HUES64 (cell line): ENCODE data around the gene EIF4E2.

Experiments
- H3K27ac ChIP-seq: 2 replicates; pipeline ENCODE4 v1.7.0; 2013; ENCODE audit warnings: low read depth, low read length, inconsistent platforms
- H3K27me3 ChIP-seq: 2 replicates; pipeline ENCODE4 v1.6.1; 2013; ENCODE audit warnings: mild to moderate bottlenecking, low read length; ENCODE audit not compliant: insufficient read depth
- H3K36me3 ChIP-seq: 2 replicates; pipeline ENCODE4 v1.6.1; 2013; ENCODE audit warnings: mild to moderate bottlenecking, low read length; ENCODE audit not compliant: insufficient read depth
- H3K4me1 ChIP-seq: 2 replicates; pipeline ENCODE4 v1.6.1; 2013; ENCODE audit warnings: mild to moderate bottlenecking, low read length, moderate library complexity; ENCODE audit not compliant: insufficient read depth
- H3K4me3 ChIP-seq: 2 replicates; pipeline ENCODE4 v1.5.1; 2013; ENCODE audit warnings: mild to moderate bottlenecking, low read length, moderate library complexity
- H3K9ac ChIP-seq: 2 replicates; pipeline ENCODE4 v1.6.1; 2013; ENCODE audit warnings: mild to moderate bottlenecking, low read depth, low read length
- H3K9me3 ChIP-seq: 2 replicates; pipeline ENCODE4 v1.6.1; 2013; ENCODE audit warnings: low read depth, low read length; ENCODE audit not compliant: insufficient read depth
- WGBS: fragments of 150-250, 120-280 bp; methylation state at CpG from one replicate; pipeline ENCODE4 v1.1.7; 2013; ENCODE audit warnings: missing lambda C conversion rate; 5-methylcytosine and 5-hydroxymethylcytosine counted together

EIF4E2 gene

GRCh38 chr2:232609607-232610006 lies 59.1 kb downstream of the EIF4E2 start:
- H3K4me3 ChIP-seq = no peak overlapping the region
- H3K9me3 ChIP-seq = no peaks in the 10 kb centered on the region
- no peak overlapping the region for H3K27ac ChIP-seq
- 86% methylated on average over 8 of the region's 8 CpGs for WGBS
- no peaks in the 10 kb centered on the region for H3K27me3 ChIP-seq
- H3K4me1 ChIP-seq = no peaks in the 10 kb centered on the region
- no peaks in the 10 kb centered on the region for H3K36me3 ChIP-seq
- H3K9ac ChIP-seq = no peak overlapping the region

- H3K27me3 ChIP-seq = no peaks in the 10 kb centered on the region
- 87% methylated on average over 3 of the region's 3 CpGs for WGBS
- H3K4me3 ChIP-seq = no peak overlapping the region
- H3K9me3 ChIP-seq = no peaks in the 10 kb centered on the region
- no peaks in the 10 kb centered on the region for H3K4me1 ChIP-seq
- no peaks in the 10 kb centered on the region for H3K36me3 ChIP-seq
- no peak overlapping the region for H3K9ac ChIP-seq
- H3K27ac ChIP-seq = no peak overlapping the region
These were observed 59.6 kb downstream of the EIF4E2 start for GRCh38 chr2:232610081-232610480.

- H3K9me3 ChIP-seq = no peaks in the 10 kb centered on the region
- H3K27me3 ChIP-seq = no peaks in the 10 kb centered on the region
- H3K9ac ChIP-seq = no peak overlapping the region
- H3K27ac ChIP-seq = no peak overlapping the region
- H3K4me1 ChIP-seq = no peaks in the 10 kb centered on the region
- H3K4me3 ChIP-seq = no peak overlapping the region
- 87% methylated on average over 6 of the region's 6 CpGs for WGBS
- H3K36me3 ChIP-seq = no peaks in the 10 kb centered on the region
These were observed 60.6 kb downstream of the EIF4E2 start for GRCh38 chr2:232611061-232611460.

- 46% methylated on average over 9 of the region's 9 CpGs for WGBS
- H3K9ac ChIP-seq = no peak overlapping the region
- H3K9me3 ChIP-seq = no peaks in the 10 kb centered on the region
- no peaks in the 10 kb centered on the region for H3K4me1 ChIP-seq
- H3K27me3 ChIP-seq = no peaks in the 10 kb centered on the region
- no peaks in the 10 kb centered on the region for H3K36me3 ChIP-seq
- H3K27ac ChIP-seq = no peak overlapping the region
- H3K4me3 ChIP-seq = no peak overlapping the region
These were observed 61.2 kb downstream of the EIF4E2 start for GRCh38 chr2:232611559-232612218.

- H3K27me3 ChIP-seq = no peaks in the 10 kb centered on the region
- H3K4me3 ChIP-seq = no peak overlapping the region
- no peaks in the 10 kb centered on the region for H3K4me1 ChIP-seq
- WGBS = 75% methylated on average over 3 of the region's 3 CpGs
- H3K9me3 ChIP-seq = no peaks in the 10 kb centered on the region
- no peaks in the 10 kb centered on the region for H3K36me3 ChIP-seq
- no peak overlapping the region for H3K27ac ChIP-seq
- H3K9ac ChIP-seq = no peak overlapping the region
These were observed 63.1 kb downstream of the EIF4E2 start for GRCh38 chr2:232613538-232614134.

GRCh38 chr2:232615339-232615738 lies 64.8 kb downstream of the EIF4E2 start:
- no peaks in the 10 kb centered on the region for H3K27me3 ChIP-seq
- H3K27ac ChIP-seq = no peak overlapping the region
- H3K36me3 ChIP-seq = no peaks in the 10 kb centered on the region
- H3K4me3 ChIP-seq = no peak overlapping the region
- no peaks in the 10 kb centered on the region for H3K9me3 ChIP-seq
- 86% methylated on average over 6 of the region's 8 CpGs for WGBS
- no peak overlapping the region for H3K9ac ChIP-seq
- no peaks in the 10 kb centered on the region for H3K4me1 ChIP-seq
